Bronchial epithelial cell (primary cell): ENCODE measurements around the gene ZNF630. TPM values are rescaled to one million over a fixed set of nuclear protein-coding genes. Genes with fewer than 3 reads are reported as not detected.
"Not testable (repeated sequence)": the region's sequence is repeated elsewhere in the genome, so short reads cannot be mapped to it uniquely, and the experiment has no call there.

ENCODE experiments used
- DNase-seq: peaks from one replicate; pipeline ENCODE4 v3.0.0-alpha.2; 2010; ENCODE audit warnings: low read depth
- FAIRE-seq: peaks from 2 replicates; lab custom pipeline; 2011; peaks lifted over from hg19 to GRCh38; lab: Jason Lieb, UNC
- H3K27me3 ChIP-seq: 2 replicates; pipeline ENCODE4 v1.5.1; 2011; ENCODE audit warnings: low read length; ENCODE audit not compliant: control insufficient read depth, insufficient read depth
- H3K36me3 ChIP-seq: 2 replicates; pipeline ENCODE4 v1.5.1; 2011; ENCODE audit warnings: low read length; ENCODE audit not compliant: control insufficient read depth, insufficient read depth
- H3K4me3 ChIP-seq: 2 replicates; pipeline ENCODE4 v1.5.1; 2011; ENCODE audit warnings: mild to moderate bottlenecking, low read depth, low read length, control low read depth
- total RNA-seq: library from RNA; depleted of rRNA; stranded (reverse); fragments of >200 nt; gene quantifications from 2 replicates; pipeline ENCODE4 v1.2.1, GENCODE V29; 2014
- TF ChIP-seq, protein P1 (sequence below): IDR thresholded peaks from 2 replicates; pipeline ENCODE4 v1.5.1; 2011; ENCODE audit warnings: mild to moderate bottlenecking, moderate library complexity, low read length, control low read depth, inconsistent platforms; ENCODE audit not compliant: insufficient read depth, severe bottlenecking

Gene ZNF630
- total RNA-seq, 1 donor from 2014 or later, result 1.8 TPM

DNA sequence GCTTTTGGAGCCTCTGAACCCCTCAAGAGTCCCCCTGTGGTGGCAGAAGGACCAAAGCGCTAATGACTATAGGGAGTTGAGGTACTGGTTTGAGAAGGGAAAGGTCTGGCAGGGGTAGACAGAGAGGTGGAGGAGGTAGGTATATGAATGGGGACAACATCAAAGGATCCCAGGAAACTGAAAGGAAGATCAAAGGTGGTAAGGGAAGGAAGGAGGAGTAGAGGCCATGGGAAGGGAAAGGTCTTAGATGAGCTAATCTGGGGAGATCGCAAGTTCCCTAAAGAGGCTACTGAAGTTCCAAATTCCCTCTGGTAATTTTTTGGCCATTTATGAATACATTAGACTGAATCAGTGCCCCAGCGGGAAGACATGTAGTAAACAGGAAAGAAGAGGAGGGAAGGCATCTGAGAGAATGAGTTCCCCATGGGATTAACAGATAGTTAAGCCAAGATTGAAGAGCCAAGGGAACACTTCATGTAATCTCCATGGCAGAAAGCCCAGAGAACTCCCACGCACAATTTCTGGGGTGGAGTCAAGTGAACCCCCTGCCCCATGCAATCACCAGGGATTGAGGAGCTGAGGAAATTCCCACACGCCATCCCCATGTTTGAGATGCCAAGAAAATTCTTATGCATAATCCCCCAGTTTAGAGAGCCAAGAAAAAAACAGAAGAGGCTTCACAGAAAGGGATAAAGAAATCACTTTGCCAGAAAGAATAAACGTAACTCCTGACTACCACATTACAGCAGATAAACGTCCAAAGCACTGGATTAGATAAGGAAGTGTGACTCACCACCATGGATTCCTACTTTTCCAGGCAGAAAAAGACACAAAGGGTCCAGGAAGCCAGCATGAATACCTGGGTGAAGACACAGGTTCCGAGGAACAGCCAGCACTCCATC is 25.8 kb downstream of the ZNF630 start:
- DNase-seq (peak; percentile 75), FAIRE-seq (no peak)
- H3K4me3 ChIP-seq, result no peak overlapping the region
- H3K27me3 ChIP-seq, result no peaks in the 10 kb centered on the region
- TF ChIP-seq, protein P1, sequence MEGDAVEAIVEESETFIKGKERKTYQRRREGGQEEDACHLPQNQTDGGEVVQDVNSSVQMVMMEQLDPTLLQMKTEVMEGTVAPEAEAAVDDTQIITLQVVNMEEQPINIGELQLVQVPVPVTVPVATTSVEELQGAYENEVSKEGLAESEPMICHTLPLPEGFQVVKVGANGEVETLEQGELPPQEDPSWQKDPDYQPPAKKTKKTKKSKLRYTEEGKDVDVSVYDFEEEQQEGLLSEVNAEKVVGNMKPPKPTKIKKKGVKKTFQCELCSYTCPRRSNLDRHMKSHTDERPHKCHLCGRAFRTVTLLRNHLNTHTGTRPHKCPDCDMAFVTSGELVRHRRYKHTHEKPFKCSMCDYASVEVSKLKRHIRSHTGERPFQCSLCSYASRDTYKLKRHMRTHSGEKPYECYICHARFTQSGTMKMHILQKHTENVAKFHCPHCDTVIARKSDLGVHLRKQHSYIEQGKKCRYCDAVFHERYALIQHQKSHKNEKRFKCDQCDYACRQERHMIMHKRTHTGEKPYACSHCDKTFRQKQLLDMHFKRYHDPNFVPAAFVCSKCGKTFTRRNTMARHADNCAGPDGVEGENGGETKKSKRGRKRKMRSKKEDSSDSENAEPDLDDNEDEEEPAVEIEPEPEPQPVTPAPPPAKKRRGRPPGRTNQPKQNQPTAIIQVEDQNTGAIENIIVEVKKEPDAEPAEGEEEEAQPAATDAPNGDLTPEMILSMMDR, result no peak
- no peaks in the 10 kb centered on the region for H3K36me3 ChIP-seq

DNA sequence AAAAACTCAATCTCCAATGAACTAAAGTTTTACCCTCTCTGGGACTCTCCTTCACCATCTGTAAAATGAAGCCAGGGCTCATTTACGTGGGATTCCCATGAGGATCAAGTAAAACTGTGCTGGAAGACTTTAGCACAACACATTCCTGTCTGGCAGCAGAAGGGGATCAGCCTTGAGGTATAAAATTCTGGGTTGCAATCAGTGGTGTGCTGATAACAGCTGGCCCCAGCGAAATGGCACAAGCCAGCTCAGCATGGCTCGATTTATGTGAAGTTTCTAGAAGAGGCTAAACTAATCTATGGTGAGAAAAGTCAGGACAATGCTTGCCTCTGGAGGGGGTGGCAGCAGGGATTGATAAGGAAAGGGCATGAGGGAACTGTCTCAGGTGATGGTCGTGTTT is 28.4 kb downstream of the ZNF630 start:
- H3K36me3 ChIP-seq, result no peaks in the 10 kb centered on the region
- TF ChIP-seq, protein P1, result no peak
- DNase-seq (no peak), FAIRE-seq (no peak)
- H3K27me3 ChIP-seq, result no peaks in the 10 kb centered on the region
- no peak overlapping the region for H3K4me3 ChIP-seq

DNA sequence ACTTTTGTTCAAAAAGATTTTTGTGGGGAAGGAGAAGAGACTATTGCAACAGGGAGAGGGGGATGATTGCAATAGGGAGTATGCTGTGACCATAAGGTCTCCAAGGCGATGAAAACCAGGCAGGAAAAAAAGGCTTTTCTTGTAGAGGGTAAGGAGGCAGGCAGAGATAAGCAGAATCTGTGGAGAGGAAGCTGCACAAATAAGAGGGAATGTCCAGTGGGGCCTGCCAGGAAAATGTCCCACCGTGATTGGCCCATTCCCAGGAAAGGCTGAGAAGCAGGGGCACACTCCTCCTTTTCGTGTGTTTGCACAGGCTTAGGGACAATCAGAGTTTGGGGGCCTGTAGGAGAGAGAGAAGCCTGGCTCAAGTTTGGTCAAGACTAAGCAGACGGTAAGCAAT is 35.5 kb downstream of the ZNF630 start:
- no peaks in the 10 kb centered on the region for H3K27me3 ChIP-seq
- H3K4me3 ChIP-seq, result no peak overlapping the region
- DNase-seq (no peak), FAIRE-seq (no peak)
- TF ChIP-seq, protein P1, result no peak
- no peaks in the 10 kb centered on the region for H3K36me3 ChIP-seq

DNA sequence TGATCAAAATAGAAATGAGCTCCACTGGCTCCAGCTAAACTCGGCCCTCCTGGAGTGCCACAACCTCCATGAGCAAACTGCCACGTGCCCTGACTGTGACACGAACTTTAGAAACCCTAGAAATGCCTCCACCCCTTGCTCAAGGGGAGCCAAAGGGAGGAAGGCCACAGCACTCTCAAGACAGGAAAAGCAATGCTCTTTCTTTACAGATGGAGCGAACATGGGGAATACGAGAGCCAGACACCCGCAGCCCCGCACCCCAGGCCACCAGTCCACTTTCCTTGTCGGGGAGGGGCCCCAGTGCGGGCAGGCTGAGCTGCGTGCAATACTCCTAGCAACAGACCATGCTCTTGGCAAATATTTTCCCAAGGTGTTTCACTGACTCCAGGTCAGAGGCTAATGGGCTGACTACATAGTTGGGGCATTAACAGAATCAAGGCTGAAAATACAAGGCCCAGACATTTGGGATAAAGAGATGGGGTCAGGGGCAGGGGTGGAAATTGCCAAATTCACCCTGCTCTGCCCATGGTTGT is 40.7 kb downstream of the ZNF630 start:
- not testable (repeated sequence) for H3K36me3 ChIP-seq, H3K27me3 ChIP-seq, H3K4me3 ChIP-seq, FAIRE-seq, DNase-seq

DNA sequence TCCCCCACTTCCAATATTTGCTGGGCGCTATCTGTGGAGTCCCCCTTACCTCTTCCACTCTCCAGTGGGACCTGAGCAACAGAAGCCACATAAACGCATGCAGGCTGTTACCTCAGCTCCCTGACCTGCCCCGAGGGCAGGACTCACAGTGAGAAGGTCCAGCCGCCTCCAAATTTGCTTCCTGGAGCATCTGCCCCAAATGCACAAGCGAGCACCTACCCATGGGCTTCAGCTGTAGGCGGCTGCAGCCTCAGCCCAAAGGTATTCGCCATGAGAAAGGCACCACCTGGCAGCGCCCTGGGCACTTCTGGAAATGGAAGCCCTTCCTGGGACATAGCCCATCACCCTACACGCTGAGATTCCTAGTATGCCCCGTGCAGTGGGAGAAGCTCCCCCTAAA is 41.2 kb downstream of the ZNF630 start:
- Histone ChIP-seq H3K4me3 (no peak overlapping the region), H3K36me3 (no peaks in the 10 kb centered on the region), H3K27me3 (no peaks in the 10 kb centered on the region)
- FAIRE-seq, result no peak
- DNase-seq, result no peak
- TF ChIP-seq, protein P1, result no peak

DNA sequence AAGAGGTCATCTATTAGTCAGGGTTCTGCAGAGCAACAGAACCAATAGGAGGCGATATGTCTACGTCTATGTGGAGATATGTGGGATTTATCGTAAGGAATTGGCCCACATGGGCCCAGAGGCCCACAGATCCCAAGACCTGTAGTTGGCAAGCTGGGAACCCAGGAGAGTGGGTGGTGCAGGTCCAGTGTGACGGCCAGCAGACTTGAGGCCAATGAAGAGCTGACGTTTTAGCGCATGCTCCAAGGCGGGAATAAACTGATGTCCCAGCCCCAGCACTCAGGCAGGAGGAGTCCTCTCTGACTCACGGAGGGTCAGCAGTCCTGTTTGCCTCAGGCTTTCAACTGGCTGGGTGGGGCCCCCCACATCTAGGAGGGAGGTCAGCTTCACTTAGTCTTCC is 43.3 kb downstream of the ZNF630 start:
- no peak for FAIRE-seq
- no peak overlapping the region for H3K4me3 ChIP-seq
- H3K36me3 ChIP-seq, result no peaks in the 10 kb centered on the region
- TF ChIP-seq, protein P1, result no peak
- no peak for DNase-seq
- no peaks in the 10 kb centered on the region for H3K27me3 ChIP-seq

DNA sequence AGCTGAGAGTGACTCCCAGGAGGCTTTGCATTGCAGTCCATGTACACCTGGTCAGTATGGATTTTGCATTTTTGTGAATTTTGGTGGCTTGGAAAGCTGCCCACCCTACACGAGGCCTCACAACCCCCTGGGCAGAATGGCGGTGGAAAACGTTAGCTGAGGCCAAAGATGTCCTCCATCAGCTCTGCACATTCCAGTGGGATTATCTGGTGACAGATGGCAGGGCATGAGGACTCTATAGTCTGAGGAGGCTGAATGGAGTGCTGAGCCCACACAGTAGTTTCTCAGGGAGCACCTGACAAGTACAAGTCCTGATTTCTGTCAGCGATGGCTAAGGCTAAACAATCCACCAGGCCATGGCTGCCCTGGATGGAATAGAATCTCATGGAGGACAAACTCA is 43.9 kb downstream of the ZNF630 start:
- not testable (repeated sequence) for H3K27me3 ChIP-seq, DNase-seq, H3K4me3 ChIP-seq, H3K36me3 ChIP-seq
- peak; percentile 97 for FAIRE-seq
